Superior temporal gyrus (tissue), 1 donor: ENCODE measurements around the gene NFATC1.

Experiments
- DNase-seq: peaks from one replicate; pipeline ENCODE4 v3.0.0-alpha.2; 2016; ENCODE audit errors: extremely low spot score

NFATC1 gene

DNA sequence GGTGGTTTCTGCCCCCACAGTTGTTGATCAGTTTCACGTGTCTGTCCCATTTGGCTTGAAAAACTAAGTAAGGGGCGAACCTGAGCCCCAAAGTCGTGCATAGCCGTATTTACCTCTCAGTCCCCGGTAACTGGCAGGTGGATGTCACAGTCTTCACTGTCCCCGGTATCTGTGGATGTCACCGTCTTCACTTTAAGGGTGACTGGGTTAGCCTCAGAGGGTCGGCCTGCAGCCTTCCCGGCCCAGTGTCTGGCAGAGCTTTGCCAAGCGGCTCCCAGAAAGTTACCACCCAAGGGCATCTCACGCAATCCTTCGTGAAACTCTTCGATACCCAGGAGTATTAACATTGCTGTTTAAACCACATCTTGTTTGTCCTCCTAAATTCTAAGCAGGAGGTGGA, 158.6 kb downstream of the NFATC1 start:
- DNase-seq, result no peak

- DNase-seq, result no peak
These were observed 159.4 kb downstream of the NFATC1 start for GRCh38 chr18:79554945-79555645.

DNA sequence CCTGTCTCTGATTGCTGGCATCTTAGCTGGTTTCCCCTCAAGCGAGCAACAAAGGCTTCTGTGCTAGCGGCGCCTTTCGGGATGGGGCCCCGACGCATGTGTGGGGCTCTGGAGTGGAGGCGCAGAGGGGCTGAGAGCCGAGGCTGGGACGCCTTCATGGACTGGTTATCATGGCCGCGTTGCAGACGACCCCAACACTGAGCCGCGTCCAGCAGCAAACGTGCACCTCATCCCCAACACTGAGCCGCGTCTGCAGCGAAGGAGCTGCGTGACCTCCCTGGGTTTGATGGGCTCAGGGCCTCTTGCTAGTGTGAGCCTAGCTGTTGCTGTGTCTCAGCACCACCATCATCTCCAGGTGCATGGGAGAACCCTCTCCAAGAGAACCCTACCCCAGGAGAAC, 160.2 kb downstream of the NFATC1 start:
- no peak for DNase-seq

DNA sequence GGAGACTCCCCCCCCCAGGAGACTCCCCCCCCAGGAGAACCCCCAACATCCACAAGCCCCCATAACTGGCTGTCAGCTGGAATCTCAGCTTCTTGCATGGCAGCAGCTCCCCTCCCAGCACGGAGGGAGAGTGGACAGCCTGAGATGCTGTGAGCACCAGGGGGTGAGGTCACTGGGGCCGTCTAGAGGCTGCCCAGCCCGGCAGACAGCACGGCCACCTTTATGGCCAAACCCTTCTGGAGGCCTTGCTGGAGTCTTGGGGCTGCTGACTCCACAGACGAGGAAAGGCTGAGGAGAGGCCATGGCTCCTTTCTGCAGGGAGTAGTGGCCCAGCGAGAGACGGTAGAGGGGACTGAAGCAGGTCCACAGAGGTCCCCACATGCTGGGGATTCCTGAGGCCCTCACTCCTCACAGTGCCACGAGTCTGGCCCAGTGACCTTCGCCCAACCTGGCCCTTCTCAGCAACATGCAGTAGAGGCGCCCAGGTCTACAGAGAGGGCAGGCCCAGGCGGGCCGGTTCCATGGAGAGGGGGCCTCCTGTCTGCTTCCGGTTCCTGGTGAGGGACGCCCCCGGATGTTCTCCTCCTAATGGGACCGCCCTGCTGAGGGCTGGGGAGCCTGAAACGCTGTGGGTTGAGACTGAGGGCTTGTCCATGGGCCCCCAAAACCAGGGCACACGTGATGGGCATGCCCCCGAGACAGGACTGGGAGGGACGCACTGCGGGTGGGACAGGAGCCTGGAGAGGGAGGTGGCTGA, 161.3 kb downstream of the NFATC1 start:
- no peak for DNase-seq

DNA sequence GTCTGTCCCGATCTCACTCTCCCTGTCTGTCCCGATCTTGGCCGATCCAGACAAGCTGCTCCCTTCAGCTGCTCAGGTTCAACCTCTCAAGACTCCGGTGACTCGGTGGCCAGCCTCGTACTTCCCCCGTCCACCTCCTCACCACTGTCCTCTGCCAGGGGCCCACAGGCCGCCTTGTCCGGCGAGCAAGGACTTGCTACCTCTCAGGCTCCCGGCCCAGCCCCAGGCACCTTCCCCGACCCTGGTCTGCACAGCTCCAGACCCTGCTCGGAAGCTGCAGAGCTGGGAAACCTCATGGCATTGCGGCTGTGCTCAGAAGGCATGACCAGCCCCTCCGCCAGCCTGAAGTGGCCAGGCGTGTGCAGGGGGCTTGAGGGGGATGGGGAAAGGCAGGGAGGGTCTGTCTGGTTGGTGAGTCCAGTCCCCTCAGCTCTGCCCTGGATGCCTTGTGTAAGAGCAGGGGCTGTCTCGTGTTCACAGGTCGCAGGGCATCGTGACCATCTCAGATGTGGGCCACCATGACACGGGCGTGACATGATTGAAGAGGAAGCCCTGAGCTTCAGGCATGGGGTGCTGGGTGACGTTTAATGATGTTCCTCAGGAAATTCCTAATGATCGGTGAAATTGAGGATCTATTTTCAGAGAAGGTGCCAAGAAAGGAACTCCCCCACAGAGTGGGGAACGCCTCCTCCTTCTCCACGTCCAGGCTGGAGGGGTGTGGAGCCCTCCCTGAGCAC, 162.6 kb downstream of the NFATC1 start:
- DNase-seq, result no peak

DNA sequence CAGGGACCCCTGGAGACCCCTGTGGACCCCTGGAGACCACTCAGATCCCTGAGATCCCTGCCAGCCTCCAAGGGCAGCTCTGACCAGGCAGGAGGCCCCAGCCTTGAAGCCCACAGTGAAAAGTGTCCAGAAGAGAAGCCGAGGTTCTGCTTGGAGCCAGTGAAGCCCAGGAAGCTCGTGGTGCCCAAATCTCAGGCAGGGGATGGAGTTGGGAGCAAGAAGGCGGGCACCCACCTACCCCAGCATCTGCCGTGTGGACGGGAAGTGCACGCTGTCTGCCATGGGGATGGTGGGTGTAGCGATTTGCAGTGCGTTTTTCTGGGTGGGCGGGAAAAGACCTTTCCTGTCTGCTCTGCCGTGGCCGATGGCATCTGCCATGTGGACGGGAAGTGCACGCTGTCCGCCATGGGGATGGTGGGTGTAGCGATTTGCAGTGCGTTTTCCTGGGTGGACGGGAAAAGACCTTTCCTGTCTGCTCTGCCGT, 163.2 kb downstream of the NFATC1 start:
- no peak for DNase-seq

DNA sequence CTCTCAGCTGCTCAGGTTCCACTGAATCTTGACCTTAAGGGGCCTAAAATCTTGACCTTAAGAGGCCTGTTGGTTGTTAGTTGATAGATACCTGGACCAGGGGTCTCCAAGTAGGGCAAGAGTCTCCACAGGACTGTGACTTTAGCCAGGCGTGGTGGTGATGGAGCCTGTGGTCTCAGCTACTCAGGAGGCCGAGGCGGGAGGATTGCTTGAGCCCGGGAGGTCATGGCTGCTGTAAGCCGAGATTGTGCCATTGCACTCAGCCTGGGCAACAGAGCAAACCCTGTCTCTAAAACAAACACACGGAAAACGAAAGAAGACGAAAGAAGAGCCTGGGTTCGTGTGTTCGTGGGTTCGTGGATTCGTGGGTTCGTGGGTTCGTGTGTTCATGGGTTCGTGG, 163.7 kb downstream of the NFATC1 start:
- no peak for DNase-seq

GRCh38 chr18:79560042-79560860, 164.5 kb downstream of the NFATC1 start:
- no peak for DNase-seq

- DNase-seq, result no peak
These were observed 165.1 kb downstream of the NFATC1 start for GRCh38 chr18:79560861-79561210.

DNA sequence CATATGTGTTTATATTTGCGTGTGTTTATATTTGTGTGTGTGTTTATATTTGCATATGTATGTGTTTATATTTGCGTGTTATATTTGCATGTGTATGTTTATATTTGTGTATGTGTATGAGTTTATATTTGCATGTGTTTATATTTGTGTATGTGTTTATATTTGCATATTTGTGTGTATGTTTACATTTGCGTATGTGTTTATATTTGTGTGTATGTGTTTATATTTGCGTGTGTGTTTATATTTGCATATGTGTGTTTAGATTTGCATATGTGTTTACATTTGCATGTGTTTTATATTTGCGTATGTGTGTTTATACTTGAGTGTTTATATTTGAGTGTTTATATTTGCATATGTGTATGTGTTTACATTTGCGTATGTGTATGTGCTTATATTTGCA, 168.2 kb downstream of the NFATC1 start:
- DNase-seq, result no peak

DNA sequence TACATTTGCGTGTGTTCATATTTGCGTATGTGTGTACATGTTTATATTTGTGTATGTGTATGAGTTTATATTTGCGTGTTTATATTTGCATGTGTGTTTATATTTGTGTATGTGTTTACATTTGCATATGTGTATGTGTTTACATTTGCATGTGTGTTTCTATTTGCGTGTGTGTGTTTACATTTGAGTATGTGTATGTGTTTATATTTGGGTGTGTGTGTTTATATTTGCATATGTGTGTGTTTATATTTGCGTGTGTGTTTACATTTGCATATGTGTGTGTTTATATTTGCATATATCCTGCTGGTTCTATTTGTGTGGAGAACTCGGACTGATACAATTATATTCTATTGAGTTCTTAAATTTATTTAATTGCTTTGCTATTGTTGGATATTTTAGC, 168.7 kb downstream of the NFATC1 start:
- no peak for DNase-seq

GRCh38 chr18:79566771-79567431, 171.2 kb downstream of the NFATC1 start:
- no peak for DNase-seq

DNA sequence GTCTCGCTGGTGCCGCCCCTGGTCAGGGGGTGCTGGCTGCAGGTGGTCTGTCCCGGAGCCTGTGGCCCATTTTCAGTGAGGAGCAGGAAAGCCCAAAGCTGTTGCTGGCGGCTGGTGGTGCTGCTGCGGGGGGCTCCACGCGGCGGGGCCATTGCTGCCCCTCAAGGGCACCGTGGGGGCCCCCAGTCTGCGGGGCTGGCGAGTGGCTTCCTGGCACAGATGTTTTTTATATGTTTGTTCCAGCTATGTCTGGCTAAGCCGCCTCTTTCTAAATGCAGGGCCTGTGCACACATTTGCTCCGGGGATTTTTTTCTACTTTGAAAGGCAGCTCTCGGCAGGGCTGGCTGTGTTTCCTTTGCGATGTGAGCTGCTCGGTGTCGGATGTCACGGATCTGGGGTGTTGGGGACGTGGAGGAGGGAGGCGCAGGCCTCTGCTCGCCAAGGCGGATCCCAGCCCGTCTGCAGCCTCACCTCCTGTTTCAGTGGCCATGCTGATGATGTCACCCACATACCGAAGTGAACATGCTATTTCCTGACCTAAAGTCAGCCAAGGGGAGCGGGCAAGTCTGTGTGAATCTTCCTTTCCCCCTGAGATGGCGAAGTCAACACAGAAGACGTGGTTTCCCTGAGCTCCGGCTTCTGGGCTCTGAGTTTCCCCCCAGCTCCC, 171.9 kb downstream of the NFATC1 start:
- no peak for DNase-seq

- no peak for DNase-seq
These were observed 172.9 kb downstream of the NFATC1 start for GRCh38 chr18:79568543-79569205.

GRCh38 chr18:79569720-79570119, 174.0 kb downstream of the NFATC1 start:
- no peak for DNase-seq

DNA sequence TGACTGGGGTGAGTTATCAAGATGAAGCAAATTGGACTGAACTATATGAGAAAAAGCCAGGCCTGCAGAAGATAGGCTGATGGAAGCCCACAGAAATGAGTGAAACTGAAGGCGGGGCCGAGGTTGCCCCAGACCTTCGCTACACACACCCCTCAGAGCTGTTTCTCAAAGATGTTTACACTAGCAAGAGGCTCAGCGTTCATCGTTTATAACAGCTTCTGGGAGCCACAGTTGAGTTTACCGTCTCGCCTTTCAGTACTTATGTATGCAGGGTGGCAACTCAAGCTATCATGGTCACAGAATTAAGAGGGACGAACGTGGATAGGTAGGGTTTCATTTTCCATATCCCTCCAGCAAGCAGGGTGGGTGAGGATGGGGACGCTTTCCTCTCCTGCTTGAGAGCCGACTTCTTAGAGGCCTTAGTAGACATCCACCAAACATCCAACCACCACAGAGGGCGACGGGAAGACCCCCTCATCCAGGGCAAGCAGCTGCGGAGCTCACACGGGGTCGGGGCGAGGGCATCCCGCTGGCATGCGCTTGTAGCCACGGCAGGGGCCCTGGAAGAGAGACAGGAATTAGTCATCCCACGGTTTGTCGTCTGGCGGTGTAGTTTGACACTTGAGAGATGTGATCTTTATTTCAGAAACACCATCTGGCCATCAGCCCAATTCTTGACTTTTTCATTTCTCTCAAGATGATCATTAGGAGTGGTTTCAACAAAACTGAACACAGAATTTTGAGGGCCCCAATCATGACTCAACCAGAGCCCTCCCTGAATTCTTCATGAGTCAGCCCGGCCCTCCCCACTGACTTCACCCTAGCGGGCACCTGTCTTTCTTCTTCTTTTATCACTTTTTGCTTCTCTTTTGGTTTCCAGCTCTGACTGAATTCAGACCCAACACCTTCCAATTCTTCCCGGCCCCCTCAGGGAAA, 174.8 kb downstream of the NFATC1 start:
- DNase-seq, result no peak

DNA sequence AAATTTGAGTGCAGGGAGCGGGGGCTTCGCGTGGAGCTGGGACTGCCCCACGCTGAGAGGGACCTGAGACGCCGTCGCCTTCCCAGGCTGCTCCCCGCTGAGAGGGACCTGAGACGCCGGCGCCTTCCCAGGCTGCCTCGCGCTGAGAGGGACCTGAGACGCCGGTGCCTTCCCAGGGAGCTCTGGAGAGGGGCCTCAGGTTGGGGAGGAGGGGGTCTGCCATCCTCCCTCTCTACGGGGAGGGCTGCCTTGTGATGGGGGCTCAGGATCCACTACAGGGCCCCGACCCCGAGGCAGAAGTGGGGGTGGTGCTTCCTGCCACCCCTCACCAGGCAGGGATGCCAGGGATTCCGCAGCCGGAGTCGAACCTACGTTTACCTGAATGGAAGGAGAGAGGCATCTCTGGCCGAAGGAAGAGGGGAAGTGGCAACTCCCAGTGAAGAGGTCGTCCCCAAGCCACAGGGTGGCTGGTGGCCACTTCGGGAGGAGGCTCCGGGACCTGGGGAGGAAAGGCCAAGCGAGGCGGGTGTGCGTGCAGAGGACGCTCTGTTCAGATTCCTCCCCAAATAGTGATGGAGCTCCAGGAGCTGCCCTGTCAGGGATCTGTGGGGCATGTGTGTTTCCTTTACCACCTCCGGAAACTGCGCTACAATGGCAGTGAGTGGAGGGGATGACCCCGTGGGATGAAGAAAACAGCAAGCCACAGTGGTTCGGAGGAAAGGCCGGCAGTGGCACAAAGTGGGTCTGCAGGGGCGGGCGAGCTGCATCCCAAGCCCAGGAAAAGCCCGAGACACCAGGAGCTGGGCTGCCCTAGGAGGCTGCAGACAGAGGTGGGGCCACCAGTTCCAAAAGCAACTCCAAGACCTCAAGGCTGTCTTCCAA, 175.7 kb downstream of the NFATC1 start:
- DNase-seq, result no peak
